K562 (cell line): Measurements from ENCODE around the gene GLT8D2.

Source experiments
- CEBPB ChIP-seq: fragments of 450-650 bp; IDR thresholded peaks from 2 replicates; pipeline ENCODE4 v1.6.1; 2016; ENCODE audit warnings: missing genetic modification characterization, missing compliant biosample characterization
- POLR2A ChIP-seq: fragments of 450-650 bp; conservative IDR thresholded peaks from 2 replicates; pipeline ENCODE4 v1.6.1; 2016
- TEAD2 ChIP-seq: fragments of 450-650 bp; IDR thresholded peaks from 2 replicates; pipeline ENCODE4 v1.6.1; 2016; ENCODE audit warnings: missing genetic modification characterization, control low read depth, missing compliant biosample characterization

- TF ChIP-seq TEAD2 = no peak
- no peak for TF ChIP-seq CEBPB (tag)
- TF ChIP-seq POLR2A = no peak
Measured at GRCh38 chr12:104055686-104056388, 5.8 kb upstream of the GLT8D2 start.
